A673 (cell line): ENCODE data around the gene KDELR3. TPM values are rescaled to one million over a fixed set of nuclear protein-coding genes. Genes with fewer than 3 reads are reported as not detected.

ENCODE experiments used
- BruUV-seq: library from RNA; stranded (reverse); fragments of 400-500 nt; replicated peaks from 2 replicates; lab custom pipeline; 2021; lab: Mats Ljungman, UMichigan
- CTCF ChIA-PET: fragments of 300-600 bp; sonication (Branson Sonifier 250); formaldehyde crosslinking; loops from one replicate; lab custom pipeline; 2022; ENCODE audit warnings: antibody characterized with exemption; lab: Charles Lee
- POLR2A ChIA-PET: fragments of 300-600 bp; sonication (Branson Sonifier 250); formaldehyde crosslinking; loops from one replicate; lab custom pipeline; 2022; ENCODE audit warnings: antibody characterized with exemption; ENCODE audit not compliant: low non-redundant PET; lab: Charles Lee
- DNase-seq: peaks from one replicate; pipeline ENCODE4 v3.0.0-alpha.2; 2015; ENCODE audit warnings: low spot score
- H3K27ac ChIP-seq: fragments of 200-600 bp; sonication (generic); 2 replicates; pipeline ENCODE4 v1.5.1; 2016; ENCODE audit warnings: mixed run types, low read depth, mild to moderate bottlenecking, mixed read lengths, antibody characterized with exemption, low read length; ENCODE audit not compliant: poor library complexity, severe bottlenecking
- H3K27me3 ChIP-seq: fragments of 200-600 bp; sonication (generic); replicated peaks from 2 replicates; pipeline ENCODE4 v1.6.1; 2017; ENCODE audit warnings: mixed run types, low read depth, mild to moderate bottlenecking, mixed read lengths, antibody characterized with exemption, low read length; ENCODE audit not compliant: insufficient read depth, poor library complexity
- H3K36me3 ChIP-seq: fragments of 200-600 bp; sonication (generic); 2 replicates; pipeline ENCODE4 v1.6.1; 2016; ENCODE audit warnings: mixed run types, mild to moderate bottlenecking, mixed read lengths, antibody characterized with exemption, low read length; ENCODE audit not compliant: insufficient read depth, poor library complexity, severe bottlenecking
- H3K4me1 ChIP-seq: fragments of 200-600 bp; sonication (generic); 2 replicates; pipeline ENCODE4 v1.6.1; 2017; ENCODE audit warnings: mixed run types, mild to moderate bottlenecking, mixed read lengths, antibody characterized with exemption, low read length; ENCODE audit not compliant: insufficient read depth, poor library complexity, severe bottlenecking
- H3K4me3 ChIP-seq: fragments of 200-600 bp; sonication (generic); 2 replicates; pipeline ENCODE4 v1.5.1; 2016; ENCODE audit warnings: low read depth, mixed run types, mild to moderate bottlenecking, mixed read lengths, low read length; ENCODE audit not compliant: poor library complexity, severe bottlenecking
- H3K9me3 ChIP-seq: fragments of 200-600 bp; sonication (generic); 2 replicates; pipeline ENCODE4 v1.6.1; 2016; ENCODE audit warnings: mixed run types, low read depth, mild to moderate bottlenecking, mixed read lengths, antibody characterized with exemption, low read length; ENCODE audit not compliant: poor library complexity, severe bottlenecking
- EZH2 ChIP-seq: fragments of 200-600 bp; sonication (generic); IDR thresholded peaks from 2 replicates; pipeline ENCODE4 v1.6.1; 2017; ENCODE audit warnings: borderline replicate concordance, low read depth, mild to moderate bottlenecking, mixed read lengths, antibody characterized with exemption, low read length; ENCODE audit not compliant: poor library complexity, severe bottlenecking
- intact Hi-C: fragments of 100-400 bp; cut with micrococcal nuclease; formaldehyde crosslinking; loops from one replicate; pipeline ENCODE4 v1.10.0; 2022; ENCODE audit not compliant: unreplicated experiment
- total RNA-seq: library from RNA; stranded (reverse); gene quantifications from 2 replicates; pipeline ENCODE4 v1.2.3, GENCODE V29; 2021
- TF ChIP-seq, protein P1 (sequence below): fragments of 300-800, 200-600 bp; sonication (generic); conservative IDR thresholded peaks from 2 replicates; pipeline ENCODE4 v1.5.1; 2017; ENCODE audit warnings: low read depth, mild to moderate bottlenecking, antibody characterized with exemption, low read length, moderate library complexity, mixed read lengths

KDELR3 gene
- total RNA-seq, 1 experiment from 2014 or later: 4.0 TPM

DNA sequence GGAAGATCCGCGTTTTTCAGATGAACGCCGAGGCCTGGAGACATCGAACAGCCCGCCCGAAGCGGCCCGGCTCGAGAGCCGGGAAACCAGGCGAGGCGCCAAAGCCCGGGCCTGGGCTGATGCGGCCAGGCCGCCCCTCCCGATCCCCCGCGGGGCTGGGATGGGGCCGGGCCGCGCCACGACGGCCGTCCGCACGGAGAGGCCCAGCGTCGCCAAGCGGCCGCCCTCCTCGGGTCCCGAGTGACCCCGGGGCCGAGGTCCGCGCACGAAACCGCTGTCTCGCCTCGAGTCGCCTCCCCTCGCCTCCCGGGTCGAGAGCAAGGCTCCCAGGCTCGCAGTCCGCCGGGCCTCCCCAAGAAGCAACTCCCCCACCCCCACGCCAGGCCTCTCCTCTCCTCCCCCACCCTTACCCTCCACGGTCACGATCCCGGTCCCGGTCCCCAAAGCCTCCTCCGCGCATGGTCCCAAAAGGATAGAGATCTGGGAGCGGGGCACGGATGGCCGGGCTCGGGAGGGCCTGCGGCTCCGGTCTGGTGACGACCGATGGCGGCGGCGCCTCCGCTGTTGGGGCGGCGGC is 37.7 kb downstream of the KDELR3 start:
- BruUV-seq: no TSS peak

DNA sequence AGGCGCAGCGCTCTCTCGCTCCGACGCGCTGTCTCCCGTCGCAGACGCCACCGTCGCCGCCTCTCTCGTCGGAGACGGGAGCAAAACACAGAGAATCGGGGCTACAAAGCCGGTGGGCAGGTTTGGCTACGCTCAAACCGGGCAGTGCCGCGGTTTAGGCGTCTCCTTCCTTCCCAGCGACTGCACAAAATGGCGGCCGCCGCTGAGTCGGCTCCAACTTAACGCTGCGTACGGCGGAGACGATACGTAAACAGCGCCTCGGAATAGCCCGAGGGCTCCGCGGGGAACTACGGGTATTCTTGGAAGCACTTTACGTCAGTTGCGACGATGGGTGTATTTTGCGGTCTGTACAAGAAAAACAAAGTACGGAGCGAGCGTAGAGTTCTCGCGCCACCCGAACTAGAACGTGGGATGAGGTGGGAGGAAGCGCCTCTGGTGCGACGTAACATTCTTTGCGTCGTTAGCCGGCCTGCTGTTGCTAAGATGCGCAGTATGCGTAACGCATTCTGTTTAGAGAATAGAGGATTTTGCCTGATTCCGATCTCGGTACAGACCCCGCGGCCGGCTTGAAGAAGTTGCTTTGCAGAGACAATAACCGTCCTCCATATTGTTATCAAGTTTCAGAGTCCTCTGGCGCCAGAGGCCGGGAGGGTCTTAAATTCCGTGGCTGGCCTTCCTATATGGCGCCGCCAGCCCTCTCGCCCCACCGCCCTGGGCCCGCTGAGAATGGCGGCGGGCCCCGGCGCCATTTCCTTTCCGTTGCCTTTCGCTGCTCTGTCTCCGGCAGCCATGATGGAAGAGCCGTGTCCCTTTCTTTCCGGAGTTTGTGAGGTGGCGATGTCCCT is 38.4 kb downstream of the KDELR3 start, which contains the start of gene DDX17:
TSS of gene DDX17 (minus strand) at position 194 of the 845 bp plus-strand sequence.
- Histone ChIP-seq H3K4me3 (peak within 1 kb of the TSS; percentile 87), H3K27ac (peak within 1 kb of the TSS; percentile 99), H3K27me3 (no peaks in the 10 kb centered on the region), H3K9me3 (no peaks in the 10 kb centered on the region), H3K4me1 (peaks cover 14% of the 10 kb centered on the region), H3K36me3 (peaks cover 39% of the 10 kb centered on the region)
- peak; percentile 99 for DNase-seq
- CTCF ChIA-PET: no interaction called here
- POLR2A ChIA-PET: no interaction called here
- intact Hi-C loops: loop anchor here (10.0 kb wide), 1 partner anchor 198 kb away; the partner anchor contains the start of genes GTPBP1 and JOSD1
- TSS peak; percentile 95 for BruUV-seq
- TF ChIP-seq, protein P1, sequence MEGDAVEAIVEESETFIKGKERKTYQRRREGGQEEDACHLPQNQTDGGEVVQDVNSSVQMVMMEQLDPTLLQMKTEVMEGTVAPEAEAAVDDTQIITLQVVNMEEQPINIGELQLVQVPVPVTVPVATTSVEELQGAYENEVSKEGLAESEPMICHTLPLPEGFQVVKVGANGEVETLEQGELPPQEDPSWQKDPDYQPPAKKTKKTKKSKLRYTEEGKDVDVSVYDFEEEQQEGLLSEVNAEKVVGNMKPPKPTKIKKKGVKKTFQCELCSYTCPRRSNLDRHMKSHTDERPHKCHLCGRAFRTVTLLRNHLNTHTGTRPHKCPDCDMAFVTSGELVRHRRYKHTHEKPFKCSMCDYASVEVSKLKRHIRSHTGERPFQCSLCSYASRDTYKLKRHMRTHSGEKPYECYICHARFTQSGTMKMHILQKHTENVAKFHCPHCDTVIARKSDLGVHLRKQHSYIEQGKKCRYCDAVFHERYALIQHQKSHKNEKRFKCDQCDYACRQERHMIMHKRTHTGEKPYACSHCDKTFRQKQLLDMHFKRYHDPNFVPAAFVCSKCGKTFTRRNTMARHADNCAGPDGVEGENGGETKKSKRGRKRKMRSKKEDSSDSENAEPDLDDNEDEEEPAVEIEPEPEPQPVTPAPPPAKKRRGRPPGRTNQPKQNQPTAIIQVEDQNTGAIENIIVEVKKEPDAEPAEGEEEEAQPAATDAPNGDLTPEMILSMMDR: no peak
- no peak for TF ChIP-seq EZH2

More for the DNA sequence above, 37.7 kb downstream of the KDELR3 start:
- ChIA-PET POLR2A (no interaction called here), CTCF (no interaction called here)
- Histone ChIP-seq H3K27ac (peak overlapping the region; percentile 99), H3K36me3 (peaks cover 47% of the 10 kb centered on the region), H3K9me3 (no peaks in the 10 kb centered on the region), H3K27me3 (no peaks in the 10 kb centered on the region), H3K4me1 (peaks cover 14% of the 10 kb centered on the region), H3K4me3 (peak overlapping the region; percentile 87)
- intact Hi-C loops: loop anchor here (10.0 kb wide), 1 partner anchor 199 kb away; the partner anchor contains the start of genes GTPBP1 and JOSD1
- TF ChIP-seq EZH2: no peak
- TF ChIP-seq, protein P1: no peak
- peak; percentile 65 for DNase-seq

DNA sequence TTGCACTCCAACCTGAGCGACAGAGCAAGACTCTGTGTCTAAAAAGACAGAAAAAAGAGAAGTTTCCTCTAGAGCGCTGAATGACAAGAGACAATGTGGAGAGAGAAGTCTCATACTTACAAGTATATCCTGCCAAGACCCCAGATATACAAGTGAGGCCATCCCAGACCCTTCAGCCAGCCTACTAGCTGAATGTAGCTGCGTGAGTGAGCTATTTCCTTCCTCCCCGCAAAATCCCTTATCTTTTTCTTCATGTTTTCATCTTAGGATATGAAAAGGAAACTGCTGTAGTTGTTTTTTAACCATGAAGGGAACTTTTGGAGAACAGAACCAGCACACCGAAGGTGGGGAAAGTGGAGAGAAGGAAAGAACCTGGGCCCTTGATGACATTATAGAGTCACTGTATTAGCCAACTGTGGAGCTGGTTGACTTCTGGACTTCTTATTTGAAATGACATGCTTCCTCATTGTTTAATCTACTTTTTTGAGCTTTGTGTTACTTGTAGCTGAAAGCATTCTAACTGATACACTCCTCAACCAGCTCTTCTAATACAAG is 42.6 kb downstream of the KDELR3 start:
- no peak overlapping the region for H3K27ac ChIP-seq
- H3K27me3 ChIP-seq: no peaks in the 10 kb centered on the region
- intact Hi-C loops: no loop called here
- H3K4me1 ChIP-seq: no peaks in the 10 kb centered on the region
- no peak for DNase-seq
- no peaks in the 10 kb centered on the region for H3K9me3 ChIP-seq
- ChIA-PET POLR2A (no interaction called here), CTCF (no interaction called here)
- no peaks in the 10 kb centered on the region for H3K36me3 ChIP-seq
- no TSS peak for BruUV-seq
- H3K4me3 ChIP-seq: no peak overlapping the region
- TF ChIP-seq, protein P1: no peak
- no peak for TF ChIP-seq EZH2
